ENCODE data around the gene HES4.
"Not testable (repeated sequence)": the region's sequence is repeated elsewhere in the genome, so short reads cannot be mapped to it uniquely, and the experiment has no call there.

HES4 gene

GRCh38 chr1:1018321-1018685 lies 18.4 kb upstream of the HES4 start:
- DNase-seq (ENCODE audit: low read depth, low spot score): not testable (repeated sequence)

- DNase-seq (ENCODE audit: low read depth, low spot score): not testable (repeated sequence)
Observed at GRCh38 chr1:1017397-1018320, 17.8 kb upstream of the HES4 start.

GRCh38 chr1:1014799-1015681 lies 15.1 kb upstream of the HES4 start:
- DNase-seq (ENCODE audit: low read depth, low spot score): no peak

GRCh38 chr1:1013922-1014648 lies 14.2 kb upstream of the HES4 start:
- DNase-seq (ENCODE audit: low read depth, low spot score): no peak

- no peak for DNase-seq (ENCODE audit: low read depth, low spot score)
Observed at GRCh38 chr1:1013105-1013921, 13.4 kb upstream of the HES4 start, which contains the start of gene ISG15. TSS of gene ISG15 (plus strand) at chr1:1013497. CDS start at chr1:1013574, 77 bp downstream.

- DNase-seq (ENCODE audit: low read depth, low spot score): not testable (repeated sequence)
Observed at GRCh38 chr1:1012736-1013104, 12.8 kb upstream of the HES4 start.

GRCh38 chr1:1011396-1011949 lies 11.6 kb upstream of the HES4 start:
- no peak for DNase-seq (ENCODE audit: low read depth, low spot score)

GRCh38 chr1:1010131-1010530 lies 10.2 kb upstream of the HES4 start:
- DNase-seq (ENCODE audit: low read depth, low spot score): not testable (repeated sequence)

GRCh38 chr1:1006305-1007159 lies 6.6 kb upstream of the HES4 start:
- no peak for DNase-seq (ENCODE audit: low read depth, low spot score)

GRCh38 chr1:1005774-1006304 lies 5.9 kb upstream of the HES4 start:
- DNase-seq (ENCODE audit: low read depth, low spot score): no peak

GRCh38 chr1:1004780-1005697 lies 5.1 kb upstream of the HES4 start:
- DNase-seq (ENCODE audit: low read depth, low spot score): no peak

GRCh38 chr1:1004420-1004779 lies 4.5 kb upstream of the HES4 start:
- no peak for DNase-seq (ENCODE audit: low read depth, low spot score)

GRCh38 chr1:1003618-1004419 lies 3.9 kb upstream of the HES4 start:
- no peak for DNase-seq (ENCODE audit: low read depth, low spot score)

GRCh38 chr1:1001057-1001783 lies 1.3 kb upstream of the HES4 start:
- DNase-seq (ENCODE audit: low read depth, low spot score): no peak

GRCh38 chr1:1000357-1001056 lies 610 bp upstream of the HES4 start:
- no peak for DNase-seq (ENCODE audit: low read depth, low spot score)
